Calu3 (cell line): ENCODE measurements around the gene CCDC183. TPM values are rescaled to one million over a fixed set of nuclear protein-coding genes. Genes with fewer than 3 reads are reported as not detected.
A peak's percentile ranks its signal among the peaks of the same experiment; 100 is the strongest.
"Not testable (repeated sequence)": the region's sequence is repeated elsewhere in the genome, so short reads cannot be mapped to it uniquely, and the experiment has no call there.

Experiments used
- BruUV-seq: library from RNA; stranded (reverse); fragments of 400-500 nt; replicated peaks from 2 replicates; lab custom pipeline; 2021; lab: Mats Ljungman, UMichigan
- CTCF ChIA-PET: fragments of 300-600 bp; sonication (Branson Sonifier 250); formaldehyde crosslinking; loops from one replicate; lab custom pipeline; 2022; ENCODE audit warnings: antibody characterized with exemption; lab: Charles Lee
- DNase-seq: peaks from one replicate; pipeline ENCODE4 v3.0.0; 2022
- H3K27ac Mint-ChIP-seq: one replicate; pipeline ENCODE4 v1.8.0; 2022; ENCODE audit warnings: mixed read lengths; ENCODE audit not compliant: unreplicated experiment
- H3K27me3 Mint-ChIP-seq: one replicate; pipeline ENCODE4 v1.8.0; 2022; ENCODE audit warnings: mixed read lengths; ENCODE audit not compliant: unreplicated experiment
- H3K36me3 Mint-ChIP-seq: one replicate; pipeline ENCODE4 v1.8.0; 2022; ENCODE audit warnings: mild to moderate bottlenecking, moderate library complexity, mixed read lengths; ENCODE audit not compliant: insufficient read depth, unreplicated experiment
- H3K4me1 Mint-ChIP-seq: one replicate; pipeline ENCODE4 v1.8.0; 2022; ENCODE audit warnings: mild to moderate bottlenecking, low read depth, mixed read lengths; ENCODE audit not compliant: unreplicated experiment
- H3K4me3 Mint-ChIP-seq: one replicate; pipeline ENCODE4 v1.8.0; 2022; ENCODE audit warnings: mild to moderate bottlenecking, low read depth, moderate library complexity, mixed read lengths; ENCODE audit not compliant: unreplicated experiment
- H3K9me3 Mint-ChIP-seq: one replicate; pipeline ENCODE4 v1.8.0; 2022; ENCODE audit warnings: low read depth, mixed read lengths; ENCODE audit not compliant: unreplicated experiment
- CTCF ChIP-seq: fragments of 200-600 bp; IDR thresholded peaks from one replicate; pipeline ENCODE4 v1.8.0; 2022; ENCODE audit warnings: antibody characterized with exemption; ENCODE audit not compliant: unreplicated experiment
- intact Hi-C: fragments of 100-400 bp; cut with micrococcal nuclease; formaldehyde crosslinking; loops from one replicate; pipeline ENCODE4 v1.10.0; 2022; ENCODE audit not compliant: unreplicated experiment
- total RNA-seq: library from RNA; stranded (reverse); gene quantifications from 2 replicates; pipeline ENCODE4 v1.2.3, GENCODE V29; 2022

Gene CCDC183
- total RNA-seq, 1 experiment from 2014 or later: 0.38 TPM

GRCh38 chr9:136799079-136799853 is 3.1 kb downstream of the CCDC183 start:
- peak; percentile 36 for DNase-seq
- CTCF ChIA-PET: interaction anchor here (0.8 to 1.4 kb wide), 4 partner anchors 9 to 193 kb away, joined by 3 to 5 read pairs (median 4); partner anchors contain the start of genes AJM1 and PAXX
- peaks cover 26% of the 10 kb centered on the region for H3K36me3 Mint-ChIP-seq
- no peak for TF ChIP-seq CTCF
- BruUV-seq: no TSS peak
- no peak overlapping the region for H3K27ac Mint-ChIP-seq
- intact Hi-C loops: no loop called here
- H3K4me1 Mint-ChIP-seq: no peaks in the 10 kb centered on the region
- H3K27me3 Mint-ChIP-seq: peaks cover 12% of the 10 kb centered on the region
- peak overlapping the region; percentile 63 for H3K4me3 Mint-ChIP-seq
- no peaks in the 10 kb centered on the region for H3K9me3 Mint-ChIP-seq

GRCh38 chr9:136799854-136800657 is 3.9 kb downstream of the CCDC183 start:
- intact Hi-C loops: no loop called here
- CTCF ChIA-PET: interaction anchor here (0.6 to 1.4 kb wide), 4 partner anchors 9 to 42 kb away, joined by 3 to 5 read pairs (median 4); partner anchors contain the start of gene AJM1
- H3K27ac Mint-ChIP-seq: no peak overlapping the region

GRCh38 chr9:136802321-136802720 is 6.2 kb downstream of the CCDC183 start:
- H3K27ac Mint-ChIP-seq: no peak overlapping the region

More at GRCh38 chr9:136799854-136800657, 3.9 kb downstream of the CCDC183 start:
- no TSS peak for BruUV-seq
- peaks cover 12% of the 10 kb centered on the region for H3K27me3 Mint-ChIP-seq
- H3K4me3 Mint-ChIP-seq: peak overlapping the region; percentile 63
- no peaks in the 10 kb centered on the region for H3K4me1 Mint-ChIP-seq
- H3K36me3 Mint-ChIP-seq: peaks cover 22% of the 10 kb centered on the region
- no peaks in the 10 kb centered on the region for H3K9me3 Mint-ChIP-seq
- peak; percentile 82 for DNase-seq
- TF ChIP-seq CTCF: no peak

GRCh38 chr9:136803009-136803550 is 6.9 kb downstream of the CCDC183 start:
- intact Hi-C loops, H3K4me1 Mint-ChIP-seq, H3K4me3 Mint-ChIP-seq, DNase-seq, CTCF ChIA-PET, H3K9me3 Mint-ChIP-seq, H3K27ac Mint-ChIP-seq, H3K27me3 Mint-ChIP-seq, BruUV-seq: not testable (repeated sequence)
- H3K36me3 Mint-ChIP-seq: peaks cover 32% of the 10 kb centered on the region

More at GRCh38 chr9:136802321-136802720, 6.2 kb downstream of the CCDC183 start:
- no peaks in the 10 kb centered on the region for H3K27me3 Mint-ChIP-seq
- no peak for DNase-seq
- no peaks in the 10 kb centered on the region for H3K9me3 Mint-ChIP-seq
- no TSS peak for BruUV-seq
- H3K4me3 Mint-ChIP-seq: no peak overlapping the region
- intact Hi-C loops: no loop called here
- CTCF ChIA-PET: no interaction called here
- no peak for TF ChIP-seq CTCF
- peaks cover 28% of the 10 kb centered on the region for H3K36me3 Mint-ChIP-seq
- no peaks in the 10 kb centered on the region for H3K4me1 Mint-ChIP-seq
